ENCODE results near the gene POLE.

Gene POLE

GRCh38 chr12:132577191-132577920, 109.8 kb downstream of the POLE start:
- no peak for DNase-seq (ENCODE audit: low spot score)

DNA sequence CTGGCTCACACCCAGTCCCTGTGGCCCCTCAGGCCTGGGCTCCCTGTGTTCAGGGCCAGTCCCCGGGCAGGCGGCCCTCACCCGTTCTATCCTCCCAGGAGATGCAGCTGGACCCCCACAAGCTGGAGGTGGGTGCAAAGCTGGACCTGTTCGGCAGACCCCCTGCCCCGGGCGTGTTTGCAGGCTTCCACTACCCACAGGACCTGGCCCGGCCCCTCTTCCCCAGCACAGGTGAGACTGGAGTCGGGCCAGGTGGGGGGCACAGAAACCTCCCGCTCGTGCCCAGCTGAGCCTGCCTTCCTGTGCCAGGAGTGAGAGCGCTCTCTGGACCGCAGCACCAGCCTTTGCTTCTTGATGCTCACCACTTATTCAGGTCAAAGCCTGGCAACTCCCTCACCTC, 110.4 kb downstream of the POLE start:
- no peak for DNase-seq (ENCODE audit: low spot score)

DNA sequence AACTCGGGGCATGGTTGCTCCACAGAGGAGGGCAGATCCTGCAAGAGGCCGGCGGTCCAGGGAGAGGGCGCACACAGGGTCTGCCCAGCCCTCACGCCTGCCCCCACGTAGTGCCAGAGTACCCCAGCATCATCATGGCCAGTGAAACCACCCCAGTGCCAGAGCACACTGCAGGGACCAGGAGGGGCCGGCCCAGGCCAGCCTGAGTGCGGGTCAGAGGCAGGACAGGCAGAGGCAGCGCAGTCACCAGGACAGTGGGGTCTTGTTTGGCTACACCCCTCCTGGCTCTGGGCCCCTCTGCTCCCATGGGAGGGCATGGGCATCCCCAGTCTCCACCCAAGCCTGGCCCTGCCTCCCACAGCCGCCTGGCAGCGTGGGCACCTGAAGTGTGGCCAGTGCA, 111.5 kb downstream of the POLE start:
- no peak for DNase-seq (ENCODE audit: low spot score)

DNA sequence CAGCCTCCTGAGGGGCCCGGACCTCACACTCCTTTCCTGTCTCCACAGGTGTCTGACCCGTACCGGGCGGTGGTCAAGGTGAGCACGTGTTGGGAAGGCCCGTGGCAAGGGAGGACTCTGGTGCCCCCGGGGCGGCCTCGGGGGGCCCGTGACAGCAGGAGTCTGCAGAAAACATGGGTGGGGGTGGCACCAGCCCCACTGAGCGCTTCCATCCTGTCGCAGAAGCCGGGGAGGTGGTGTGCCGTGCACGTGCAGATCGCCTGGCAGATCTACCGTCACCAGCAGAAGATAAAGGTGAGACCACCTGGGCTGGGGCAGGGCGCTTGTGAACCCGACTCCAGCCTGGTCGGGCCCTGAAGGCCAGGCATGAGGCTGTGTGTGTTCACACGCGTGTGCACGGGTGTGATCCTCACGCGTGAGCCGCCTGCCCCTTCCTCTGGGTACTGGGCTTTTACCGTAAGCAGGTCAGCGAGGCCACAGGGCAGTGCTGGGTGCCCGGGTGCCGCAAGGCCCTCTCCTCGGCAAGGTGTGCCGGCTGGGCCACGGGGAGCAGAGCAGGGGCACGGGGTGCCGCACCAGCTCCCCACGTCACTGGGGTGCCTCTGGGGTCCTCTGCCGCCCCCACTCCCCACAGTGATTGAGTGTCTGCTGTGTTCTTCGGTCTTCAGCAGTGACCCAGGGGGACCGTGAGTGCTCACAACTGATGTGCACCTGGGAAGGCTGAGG, 112.7 kb downstream of the POLE start:
- DNase-seq (ENCODE audit: low spot score), result no peak
